PC-3 (cell line): ENCODE measurements around the gene R3HDM1.

Source experiments
- EZH2phosphoT487 ChIP-seq: fragments of 300-600 bp; sonication (generic); IDR thresholded peaks from 2 replicates; pipeline ENCODE4 v1.6.1; 2018; ENCODE audit warnings: mild to moderate bottlenecking, antibody characterized with exemption, low read length, borderline replicate concordance
- TF ChIP-seq, protein P1 (sequence below): fragments of 300-600 bp; sonication (generic); conservative IDR thresholded peaks from 2 replicates; pipeline ENCODE4 v1.5.1; 2017; ENCODE audit warnings: antibody characterized with exemption, low read depth, mild to moderate bottlenecking, low read length

DNA sequence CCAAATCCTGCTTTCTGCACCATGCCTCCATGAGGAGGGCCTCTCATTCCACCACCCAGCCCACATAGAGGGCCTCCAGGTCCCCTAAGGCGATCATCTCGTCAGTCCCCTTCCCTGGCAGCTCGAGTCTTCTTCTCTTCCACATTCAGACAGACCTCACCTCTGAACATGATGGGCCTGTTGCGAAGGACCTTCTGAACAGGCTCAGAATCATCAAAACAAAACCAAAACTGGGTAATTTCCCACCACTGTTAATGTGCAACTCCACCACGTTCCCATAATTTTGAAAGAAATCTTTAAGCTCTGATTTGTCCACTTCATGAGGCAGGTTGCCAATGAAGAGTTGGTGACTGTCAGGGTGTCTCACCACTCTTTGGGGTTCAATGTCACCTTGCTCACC lies 20.7 kb upstream of the R3HDM1 start:
- TF ChIP-seq, protein P1, sequence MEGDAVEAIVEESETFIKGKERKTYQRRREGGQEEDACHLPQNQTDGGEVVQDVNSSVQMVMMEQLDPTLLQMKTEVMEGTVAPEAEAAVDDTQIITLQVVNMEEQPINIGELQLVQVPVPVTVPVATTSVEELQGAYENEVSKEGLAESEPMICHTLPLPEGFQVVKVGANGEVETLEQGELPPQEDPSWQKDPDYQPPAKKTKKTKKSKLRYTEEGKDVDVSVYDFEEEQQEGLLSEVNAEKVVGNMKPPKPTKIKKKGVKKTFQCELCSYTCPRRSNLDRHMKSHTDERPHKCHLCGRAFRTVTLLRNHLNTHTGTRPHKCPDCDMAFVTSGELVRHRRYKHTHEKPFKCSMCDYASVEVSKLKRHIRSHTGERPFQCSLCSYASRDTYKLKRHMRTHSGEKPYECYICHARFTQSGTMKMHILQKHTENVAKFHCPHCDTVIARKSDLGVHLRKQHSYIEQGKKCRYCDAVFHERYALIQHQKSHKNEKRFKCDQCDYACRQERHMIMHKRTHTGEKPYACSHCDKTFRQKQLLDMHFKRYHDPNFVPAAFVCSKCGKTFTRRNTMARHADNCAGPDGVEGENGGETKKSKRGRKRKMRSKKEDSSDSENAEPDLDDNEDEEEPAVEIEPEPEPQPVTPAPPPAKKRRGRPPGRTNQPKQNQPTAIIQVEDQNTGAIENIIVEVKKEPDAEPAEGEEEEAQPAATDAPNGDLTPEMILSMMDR: no peak
- TF ChIP-seq EZH2phosphoT487: no peak
